KMS-11 (cell line): ENCODE results near the gene SPATC1L.

Experiments
- H2AFZ ChIP-seq: fragments of 200-600 bp; sonication (generic); 2 replicates; pipeline ENCODE4 v1.6.1; 2016; ENCODE audit warnings: antibody characterized with exemption, mixed run types, low read depth
- H3K27ac ChIP-seq: fragments of 200-600 bp; sonication (generic); 2 replicates; pipeline ENCODE4 v1.6.1; 2016; ENCODE audit warnings: mild to moderate bottlenecking, mixed run types
- H3K27me3 ChIP-seq: fragments of 200-600 bp; sonication (generic); 2 replicates; pipeline ENCODE4 v1.6.1; 2017; ENCODE audit warnings: mild to moderate bottlenecking, low read depth, mixed run types, moderate library complexity; ENCODE audit not compliant: insufficient read depth
- H3K36me3 ChIP-seq: fragments of 200-600 bp; sonication (generic); 2 replicates; pipeline ENCODE4 v1.6.1; 2017; ENCODE audit warnings: mild to moderate bottlenecking, mixed run types; ENCODE audit not compliant: insufficient read depth
- H3K4me1 ChIP-seq: fragments of 200-600 bp; sonication (generic); 2 replicates; pipeline ENCODE4 v1.6.1; 2016; ENCODE audit warnings: mild to moderate bottlenecking, low read depth, mixed run types; ENCODE audit not compliant: poor library complexity, severe bottlenecking
- H3K4me2 ChIP-seq: fragments of 200-600 bp; sonication (generic); 2 replicates; pipeline ENCODE4 v1.7.0; 2016; ENCODE audit warnings: mild to moderate bottlenecking, mixed run types
- H3K4me3 ChIP-seq: fragments of 200-600 bp; sonication (generic); IDR thresholded peaks from 2 replicates; pipeline ENCODE4 v1.6.1; 2017; ENCODE audit warnings: low read depth, low read length, mixed read lengths; ENCODE audit not compliant: insufficient read depth
- H3K79me2 ChIP-seq: fragments of 200-600 bp; sonication (generic); 2 replicates; pipeline ENCODE4 v1.6.1; 2016; ENCODE audit warnings: low read depth, mixed run types; ENCODE audit not compliant: insufficient read depth
- H3K9ac ChIP-seq: fragments of 200-600 bp; sonication (generic); 2 replicates; pipeline ENCODE4 v1.6.1; 2016; ENCODE audit warnings: mild to moderate bottlenecking, mixed run types
- H4K20me1 ChIP-seq: fragments of 200-600 bp; sonication (generic); 2 replicates; pipeline ENCODE4 v1.6.1; 2016; ENCODE audit warnings: mild to moderate bottlenecking, mixed run types; ENCODE audit not compliant: insufficient read depth
- TF ChIP-seq, protein P1 (sequence below): fragments of 200-600 bp; sonication (generic); conservative IDR thresholded peaks from 2 replicates; pipeline ENCODE4 v1.6.1; 2017; ENCODE audit warnings: low read depth, mild to moderate bottlenecking, antibody characterized with exemption, low read length, moderate library complexity, mixed read lengths

Gene SPATC1L

GRCh38 chr21:46207006-46207919, 23.0 kb upstream of the SPATC1L start:
- no peaks in the 10 kb centered on the region for H3K4me1 ChIP-seq
- no peak overlapping the region for H3K4me2 ChIP-seq
- H3K27ac ChIP-seq, result no peak overlapping the region
- H3K36me3 ChIP-seq, result no peaks in the 10 kb centered on the region; the same call in 1 of the 2 replicates
- TF ChIP-seq, protein P1, sequence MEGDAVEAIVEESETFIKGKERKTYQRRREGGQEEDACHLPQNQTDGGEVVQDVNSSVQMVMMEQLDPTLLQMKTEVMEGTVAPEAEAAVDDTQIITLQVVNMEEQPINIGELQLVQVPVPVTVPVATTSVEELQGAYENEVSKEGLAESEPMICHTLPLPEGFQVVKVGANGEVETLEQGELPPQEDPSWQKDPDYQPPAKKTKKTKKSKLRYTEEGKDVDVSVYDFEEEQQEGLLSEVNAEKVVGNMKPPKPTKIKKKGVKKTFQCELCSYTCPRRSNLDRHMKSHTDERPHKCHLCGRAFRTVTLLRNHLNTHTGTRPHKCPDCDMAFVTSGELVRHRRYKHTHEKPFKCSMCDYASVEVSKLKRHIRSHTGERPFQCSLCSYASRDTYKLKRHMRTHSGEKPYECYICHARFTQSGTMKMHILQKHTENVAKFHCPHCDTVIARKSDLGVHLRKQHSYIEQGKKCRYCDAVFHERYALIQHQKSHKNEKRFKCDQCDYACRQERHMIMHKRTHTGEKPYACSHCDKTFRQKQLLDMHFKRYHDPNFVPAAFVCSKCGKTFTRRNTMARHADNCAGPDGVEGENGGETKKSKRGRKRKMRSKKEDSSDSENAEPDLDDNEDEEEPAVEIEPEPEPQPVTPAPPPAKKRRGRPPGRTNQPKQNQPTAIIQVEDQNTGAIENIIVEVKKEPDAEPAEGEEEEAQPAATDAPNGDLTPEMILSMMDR, result no peak
- no peak overlapping the region for H3K9ac ChIP-seq
- no peak overlapping the region for H2AFZ ChIP-seq
- H3K4me3 ChIP-seq, result no peak overlapping the region
- H3K79me2 ChIP-seq, result no peaks in the 10 kb centered on the region
- no peaks in the 10 kb centered on the region for H3K27me3 ChIP-seq
- H4K20me1 ChIP-seq, result no peaks in the 10 kb centered on the region

GRCh38 chr21:46206163-46207005, 22.1 kb upstream of the SPATC1L start:
- H3K79me2 ChIP-seq, result no peaks in the 10 kb centered on the region
- no peaks in the 10 kb centered on the region; the same call in 1 of the 2 replicates for H3K36me3 ChIP-seq
- no peaks in the 10 kb centered on the region for H3K27me3 ChIP-seq
- no peaks in the 10 kb centered on the region for H4K20me1 ChIP-seq
- H2AFZ ChIP-seq, result no peak overlapping the region
- H3K4me1 ChIP-seq, result no peaks in the 10 kb centered on the region
- H3K4me3 ChIP-seq, result no peak overlapping the region
- TF ChIP-seq, protein P1, result no peak
- no peak overlapping the region for H3K9ac ChIP-seq
- H3K4me2 ChIP-seq, result no peak overlapping the region
- no peak overlapping the region for H3K27ac ChIP-seq

GRCh38 chr21:46205766-46206162, 21.5 kb upstream of the SPATC1L start:
- Histone ChIP-seq H3K27ac (no peak overlapping the region), H3K4me1 (no peaks in the 10 kb centered on the region), H3K36me3 (no peaks in the 10 kb centered on the region; the same call in 1 of the 2 replicates), H3K9ac (no peak overlapping the region), H3K4me3 (no peak overlapping the region), H3K79me2 (no peaks in the 10 kb centered on the region), H3K27me3 (no peaks in the 10 kb centered on the region), H2AFZ (no peak overlapping the region), H3K4me2 (no peak overlapping the region), H4K20me1 (no peaks in the 10 kb centered on the region)
- TF ChIP-seq, protein P1, result no peak

DNA sequence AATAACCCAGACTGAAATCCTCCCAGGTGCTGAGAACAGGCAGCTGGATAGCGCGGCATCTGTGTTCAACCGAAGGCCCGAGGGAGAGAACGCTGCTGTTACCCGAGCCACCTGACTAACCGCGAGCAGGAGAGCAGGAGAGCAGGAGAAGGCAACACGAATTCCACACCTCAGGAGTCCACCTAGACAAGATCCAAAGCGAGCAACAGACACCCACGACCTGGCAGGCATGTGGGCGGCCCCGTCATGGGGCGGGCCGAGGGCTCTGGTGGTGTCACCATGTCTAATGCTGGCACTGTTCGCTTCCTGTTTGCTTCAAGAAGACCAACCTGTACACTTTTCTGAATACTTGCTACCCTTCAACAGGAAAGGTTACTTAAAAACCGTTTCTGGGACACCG, 20.9 kb upstream of the SPATC1L start:
- Histone ChIP-seq H2AFZ (no peak overlapping the region), H3K79me2 (no peaks in the 10 kb centered on the region), H4K20me1 (no peaks in the 10 kb centered on the region), H3K4me1 (no peaks in the 10 kb centered on the region), H3K4me3 (no peak overlapping the region), H3K36me3 (no peaks in the 10 kb centered on the region; the same call in 1 of the 2 replicates), H3K9ac (no peak overlapping the region), H3K27me3 (no peaks in the 10 kb centered on the region), H3K27ac (no peak overlapping the region), H3K4me2 (no peak overlapping the region)
- TF ChIP-seq, protein P1, result no peak
